Measurements from ENCODE around the gene PET100. TPM values are rescaled to one million over a fixed set of nuclear protein-coding genes. Genes with fewer than 3 reads are reported as not detected.

The PET100 gene
- total and polyA plus RNA-seq, 2 experiments from 2014 or later: 8.6 to 636 TPM

DNA sequence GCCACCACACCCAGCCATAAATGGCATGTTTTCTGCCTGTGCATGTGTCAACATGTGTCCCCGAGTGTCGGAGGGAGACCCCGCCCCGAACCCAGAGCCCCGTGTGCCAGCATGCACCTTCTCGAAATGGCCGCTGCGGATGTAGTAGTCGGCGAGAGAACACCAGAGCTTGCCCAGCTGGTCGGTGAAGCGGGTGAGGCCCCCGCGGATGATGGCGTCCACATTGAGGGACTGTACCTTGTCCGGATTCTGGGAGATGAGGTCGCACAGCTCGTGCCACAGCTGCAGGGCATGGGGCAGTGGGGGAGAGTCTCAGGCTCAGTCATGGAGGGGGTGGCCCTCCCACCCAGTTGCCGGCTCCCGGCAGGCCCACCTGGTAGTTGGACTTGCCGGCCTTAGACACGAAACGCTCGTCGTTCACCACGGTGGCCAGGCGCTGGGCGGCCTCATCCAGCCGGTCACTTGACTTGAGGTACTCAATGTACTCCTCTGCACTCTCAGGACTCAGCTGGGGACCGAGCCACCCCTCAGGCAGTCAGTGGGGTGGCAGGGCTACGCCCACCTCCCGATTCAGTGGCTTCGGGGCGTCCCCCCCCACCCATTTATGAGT, 3.7 kb upstream of the PET100 start:
- Mint-ChIP-seq H3K36me3 (ENCODE audit: low read depth) (peaks cover 27% of the 10 kb centered on the region), H3K27me3 (ENCODE audit: insufficient read depth, low read depth, poor library complexity) (peaks cover 13% of the 10 kb centered on the region), H3K4me3 (no peak overlapping the region), H3K27ac (no peak overlapping the region), H3K9me3 (no peaks in the 10 kb centered on the region; the same call in 2 of the 3 replicates), H3K4me1 (peaks cover 16% of the 10 kb centered on the region)
- ATAC-seq (no peak), DNase-seq (ENCODE audit: low spot score) (no peak)
- Histone ChIP-seq H3K4me1 (ENCODE audit: insufficient read depth) (peaks cover 13% of the 10 kb centered on the region; the same call in 1 of the 2 replicates), H4K20me1 (replicated peaks; ENCODE audit: insufficient read depth) (peaks cover 8% of the 10 kb centered on the region), H3K9me2 (ENCODE audit: insufficient read depth) (no peaks in the 10 kb centered on the region), H3K4me3 (no peak overlapping the region), H3K79me2 (replicated peaks; ENCODE audit: insufficient read depth) (peaks cover 42% of the 10 kb centered on the region), H3K4me2 (no peak overlapping the region), H2AFZ (no peak overlapping the region), H3K27me3 (ENCODE audit: insufficient read depth) (no peaks in the 10 kb centered on the region), H3K36me3 (ENCODE audit: insufficient read depth) (no peaks in the 10 kb centered on the region; the same call in 1 of the 2 replicates), H3K27ac (ENCODE audit: low read depth) (no peak overlapping the region), H3F3A (replicated peaks; ENCODE audit: low read depth) (no peaks in the 10 kb centered on the region)
- TF ChIP-seq ZNF114 (CRISPR knock-in tag; IDR thresholded peaks at IDR 0.05) (no peak), NANOG (IDR thresholded peaks at IDR 0.05; ENCODE audit: borderline replicate concordance) (no peak), EZH2 (IDR thresholded peaks at IDR 0.05; ENCODE audit: low read depth, unreplicated experiment) (no peak), POLR2AphosphoS5 (IDR thresholded peaks at IDR 0.05; ENCODE audit: low read depth) (no peak), STAT1 (IDR thresholded peaks at IDR 0.05; ENCODE audit: unreplicated experiment) (no peak), EZH2phosphoT487 (IDR thresholded peaks at IDR 0.05; ENCODE audit: unreplicated experiment) (no peak), ZNF462 (CRISPR knock-in tag; IDR thresholded peaks at IDR 0.05) (no peak), ZNF331 (CRISPR knock-in tag; IDR thresholded peaks at IDR 0.05; ENCODE audit: low read depth) (no peak)
- TF ChIP-seq, protein P1, sequence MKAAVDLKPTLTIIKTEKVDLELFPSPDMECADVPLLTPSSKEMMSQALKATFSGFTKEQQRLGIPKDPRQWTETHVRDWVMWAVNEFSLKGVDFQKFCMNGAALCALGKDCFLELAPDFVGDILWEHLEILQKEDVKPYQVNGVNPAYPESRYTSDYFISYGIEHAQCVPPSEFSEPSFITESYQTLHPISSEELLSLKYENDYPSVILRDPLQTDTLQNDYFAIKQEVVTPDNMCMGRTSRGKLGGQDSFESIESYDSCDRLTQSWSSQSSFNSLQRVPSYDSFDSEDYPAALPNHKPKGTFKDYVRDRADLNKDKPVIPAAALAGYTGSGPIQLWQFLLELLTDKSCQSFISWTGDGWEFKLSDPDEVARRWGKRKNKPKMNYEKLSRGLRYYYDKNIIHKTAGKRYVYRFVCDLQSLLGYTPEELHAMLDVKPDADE (IDR thresholded peaks at IDR 0.05): no peak
